Ascending aorta (tissue), 2 donors: ENCODE data around the gene IDUA. TPM values are rescaled to one million over a fixed set of nuclear protein-coding genes. Genes with fewer than 3 reads are reported as not detected.

Experiments used
- DNase-seq, 2 donors: peaks; one replicate each; pipeline ENCODE4 v3.0.0-alpha.2; 2019; ENCODE audit warnings: low spot score in 2 of 2
- H3K27ac ChIP-seq, 2 donors: fragments of 200-600 bp; sonication (generic); one replicate each; pipeline ENCODE4 v1.5.1; 2016 to 2017; ENCODE audit warnings: mild to moderate bottlenecking in 1 of 2
- H3K27me3 ChIP-seq: fragments of 200-600 bp; sonication (generic); one replicate; pipeline ENCODE4 v1.5.1; 2017
- H3K36me3 ChIP-seq, 2 donors: fragments of 200-600 bp; sonication (generic); one replicate each; pipeline ENCODE4 v1.5.1; 2016
- H3K4me1 ChIP-seq, 2 donors: fragments of 200-600 bp; sonication (generic); one replicate each; pipeline ENCODE4 v1.5.1; 2016 to 2017; ENCODE audit warnings: mild to moderate bottlenecking in 1 of 2
- H3K4me3 ChIP-seq, 2 donors: fragments of 200-600 bp; sonication (generic); one replicate each; pipeline ENCODE4 v1.5.1; 2016 to 2017; ENCODE audit warnings: mild to moderate bottlenecking in 1 of 2
- H3K9me3 ChIP-seq, 2 donors: fragments of 200-600 bp; sonication (generic); one replicate each; pipeline ENCODE4 v1.5.1; 2016
- intact Hi-C: fragments of 100-400 bp; cut with DNase I; formaldehyde crosslinking; loops from one replicate; pipeline ENCODE4 v1.15.1; 2023
- total RNA-seq: library from RNA; depleted of rRNA; stranded (reverse); fragments of >200 nt; gene quantifications from one replicate; pipeline ENCODE4 v1.1.0, GENCODE V29; 2016
- TF ChIP-seq, protein P1 (sequence below), 3 experiments: fragments of 200-600 bp in 2 of 3; fragments of 450-650 bp in 1 of 3; sonication (generic) in 2 of 3; IDR thresholded peaks; one replicate each; pipeline ENCODE4 v1.5.1; 2016 to 2019; ENCODE audit warnings: antibody characterized with exemption in 3 of 3, mild to moderate bottlenecking in 1 of 3, moderate library complexity in 1 of 3

IDUA gene
- total RNA-seq, 1 donor from 2014 or later, result 118 TPM

DNA sequence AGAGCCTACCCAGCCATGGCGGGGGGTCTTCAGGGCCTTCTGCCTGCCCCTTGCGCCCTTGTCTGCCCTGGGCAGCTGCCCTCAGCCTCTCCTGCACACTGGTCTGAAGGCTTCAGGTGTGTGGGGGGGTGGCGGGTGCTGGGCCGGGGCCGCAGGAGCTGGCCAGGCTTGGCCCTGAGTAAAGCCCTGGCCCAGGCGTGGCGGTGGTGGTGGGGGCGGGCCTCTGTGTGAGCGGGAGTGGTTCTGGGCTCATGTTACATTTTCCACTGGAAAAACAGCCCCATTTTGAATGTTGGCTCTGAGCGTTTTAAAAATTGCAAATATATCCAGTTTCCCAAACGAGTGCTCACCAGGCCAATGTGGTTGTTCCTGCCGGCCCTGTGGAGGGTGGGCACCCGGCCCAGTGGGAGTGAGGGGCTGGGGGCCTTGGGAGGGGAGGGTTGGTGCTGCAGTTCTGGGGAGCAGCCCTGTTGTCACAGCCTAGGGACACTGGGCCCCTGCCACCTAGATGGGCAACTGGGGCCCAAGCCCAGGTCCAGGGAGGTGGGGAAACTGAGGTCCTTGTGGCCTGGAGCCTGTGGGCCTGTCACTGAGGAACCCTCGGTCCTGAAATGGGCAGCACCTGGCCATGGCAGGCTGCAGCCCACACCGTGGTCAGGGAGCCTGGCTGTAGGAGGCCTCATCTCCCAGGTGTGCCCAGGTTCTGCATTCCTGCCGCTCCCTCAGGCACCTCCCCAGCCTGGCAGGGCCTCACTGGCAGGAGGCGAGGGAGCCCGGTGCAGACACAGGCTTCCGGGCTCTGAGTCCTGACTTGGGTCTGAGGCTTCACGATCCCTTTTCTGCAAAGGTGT lies 52.9 kb downstream of the IDUA start:
- no peak for DNase-seq
- peaks cover 48 to 77% of the 10 kb centered on the region in 2 donors for H3K4me1 ChIP-seq
- intact Hi-C loops, result loop anchor here (5.0 to 10.0 kb wide), 2 partner anchors 43 to 305 kb away; partner anchors contain the start of gene UVSSA
- TF ChIP-seq, protein P1, sequence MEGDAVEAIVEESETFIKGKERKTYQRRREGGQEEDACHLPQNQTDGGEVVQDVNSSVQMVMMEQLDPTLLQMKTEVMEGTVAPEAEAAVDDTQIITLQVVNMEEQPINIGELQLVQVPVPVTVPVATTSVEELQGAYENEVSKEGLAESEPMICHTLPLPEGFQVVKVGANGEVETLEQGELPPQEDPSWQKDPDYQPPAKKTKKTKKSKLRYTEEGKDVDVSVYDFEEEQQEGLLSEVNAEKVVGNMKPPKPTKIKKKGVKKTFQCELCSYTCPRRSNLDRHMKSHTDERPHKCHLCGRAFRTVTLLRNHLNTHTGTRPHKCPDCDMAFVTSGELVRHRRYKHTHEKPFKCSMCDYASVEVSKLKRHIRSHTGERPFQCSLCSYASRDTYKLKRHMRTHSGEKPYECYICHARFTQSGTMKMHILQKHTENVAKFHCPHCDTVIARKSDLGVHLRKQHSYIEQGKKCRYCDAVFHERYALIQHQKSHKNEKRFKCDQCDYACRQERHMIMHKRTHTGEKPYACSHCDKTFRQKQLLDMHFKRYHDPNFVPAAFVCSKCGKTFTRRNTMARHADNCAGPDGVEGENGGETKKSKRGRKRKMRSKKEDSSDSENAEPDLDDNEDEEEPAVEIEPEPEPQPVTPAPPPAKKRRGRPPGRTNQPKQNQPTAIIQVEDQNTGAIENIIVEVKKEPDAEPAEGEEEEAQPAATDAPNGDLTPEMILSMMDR (IDR thresholded peaks at IDR 0.05), result no peak
- H3K4me3 ChIP-seq, result no peak overlapping the region
- no peaks in the 10 kb centered on the region for H3K9me3 ChIP-seq
- peak overlapping the region; percentile 77 to 81 for H3K27ac ChIP-seq
- H3K27me3 ChIP-seq, result no peaks in the 10 kb centered on the region
- no peaks in the 10 kb centered on the region for H3K36me3 ChIP-seq

DNA sequence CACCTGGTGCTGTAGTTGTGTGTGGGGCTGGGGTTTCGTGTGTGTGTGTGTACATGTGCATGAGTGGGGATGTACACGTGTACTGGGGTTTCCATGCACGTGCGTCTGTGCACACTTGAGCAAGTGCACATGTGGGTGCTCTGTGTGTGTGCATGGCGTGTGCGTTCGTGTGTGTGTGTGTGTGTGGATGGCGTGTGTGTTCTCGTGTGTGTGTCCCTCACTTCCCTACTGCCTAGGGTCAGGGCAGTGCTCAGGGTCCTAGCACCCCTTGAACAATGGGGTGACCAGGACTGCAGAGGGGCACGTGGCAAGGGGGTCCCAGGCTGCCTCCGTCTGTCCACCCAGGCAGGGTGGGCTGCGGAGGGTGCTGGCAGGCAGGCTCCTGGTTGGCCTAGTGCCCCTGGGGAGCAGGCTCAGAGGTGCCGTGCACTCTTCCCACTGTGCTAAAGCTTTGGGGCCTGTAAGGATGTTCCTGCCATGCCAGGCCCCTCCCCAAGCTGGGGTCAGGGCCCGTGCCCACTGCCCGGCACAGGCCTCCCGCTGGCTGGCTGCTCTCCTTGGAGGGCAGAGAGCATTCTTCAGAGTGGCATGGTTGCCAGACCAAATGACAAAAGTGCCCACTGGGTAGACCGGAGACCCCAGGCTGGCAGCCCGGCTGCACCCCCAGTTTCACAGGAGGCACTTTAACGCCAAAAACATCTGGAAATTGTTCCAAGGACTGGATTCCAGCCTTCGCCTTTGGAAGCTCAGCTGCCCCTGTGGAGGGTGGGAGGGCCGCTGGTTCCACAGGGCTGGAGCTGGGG lies 53.7 kb downstream of the IDUA start:
- Histone ChIP-seq H3K36me3 (no peaks in the 10 kb centered on the region), H3K27me3 (no peaks in the 10 kb centered on the region), H3K9me3 (no peaks in the 10 kb centered on the region), H3K4me1 (peaks cover 41 to 76% of the 10 kb centered on the region in 2 donors), H3K4me3 (peak overlapping the region in 1 of 2 donors; percentile 32), H3K27ac (peak overlapping the region; percentile 70 to 81)
- TF ChIP-seq, protein P1 (IDR thresholded peaks at IDR 0.05), result no peak
- no peak for DNase-seq
- intact Hi-C loops, result loop anchor here (10.0 kb wide), 1 partner anchor 304 kb away; the partner anchor contains the start of gene UVSSA

DNA sequence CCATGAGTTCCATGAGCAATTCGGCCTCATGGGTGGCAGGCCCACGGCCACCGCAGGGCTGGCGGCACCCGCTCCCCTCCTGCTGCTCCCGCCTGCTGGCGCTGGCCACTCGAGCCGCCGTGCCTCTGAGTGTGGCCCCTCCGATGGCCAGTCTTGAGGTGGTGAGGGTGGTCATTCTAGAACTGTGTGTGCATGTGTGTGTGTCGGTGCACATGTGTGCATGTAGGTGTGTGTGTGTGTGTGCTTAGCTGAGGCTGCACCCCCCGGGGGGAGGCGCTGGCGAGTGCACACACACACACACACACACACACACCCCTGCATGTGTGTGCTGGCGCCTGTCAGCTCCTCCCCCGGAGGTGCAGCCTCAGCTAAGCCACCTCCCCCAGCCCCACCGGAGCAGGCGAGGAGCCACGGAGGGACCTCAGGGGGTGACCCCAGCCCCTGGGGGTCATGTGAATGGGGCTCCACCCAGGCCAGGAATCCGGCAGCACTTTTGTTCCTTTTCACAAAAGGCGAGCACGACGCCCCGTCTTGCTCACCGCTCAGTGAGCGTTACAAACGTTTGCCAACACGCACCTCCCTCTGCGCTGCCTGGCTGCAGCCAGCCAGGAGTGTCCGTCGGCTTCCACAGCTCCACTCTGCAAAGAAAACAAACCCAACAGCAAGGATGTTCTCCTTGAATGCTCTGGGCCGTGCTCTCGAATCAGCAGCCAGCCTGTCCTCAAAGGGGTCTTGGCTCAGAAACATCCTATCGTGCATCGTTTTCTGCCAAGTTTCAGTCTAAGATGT lies 54.5 kb downstream of the IDUA start:
- DNase-seq, result no peak
- intact Hi-C loops, result loop anchor here (10.0 kb wide), 1 partner anchor 303 kb away; the partner anchor contains the start of gene UVSSA
- Histone ChIP-seq H3K36me3 (no peaks in the 10 kb centered on the region), H3K4me1 (peaks cover 34 to 70% of the 10 kb centered on the region in 2 donors), H3K27ac (peak overlapping the region; percentile 70 to 81), H3K4me3 (peak overlapping the region in 1 of 2 donors; percentile 32), H3K27me3 (no peaks in the 10 kb centered on the region), H3K9me3 (no peaks in the 10 kb centered on the region)
- TF ChIP-seq, protein P1 (IDR thresholded peaks at IDR 0.05), result no peak

- Histone ChIP-seq H3K9me3 (no peaks in the 10 kb centered on the region), H3K27me3 (no peaks in the 10 kb centered on the region), H3K36me3 (no peaks in the 10 kb centered on the region), H3K27ac (peak overlapping the region; percentile 70 to 81), H3K4me1 (peaks cover 32 to 67% of the 10 kb centered on the region in 2 donors), H3K4me3 (peak overlapping the region in 1 of 2 donors; percentile 32)
- TF ChIP-seq, protein P1 (IDR thresholded peaks at IDR 0.05), result no peak
- no peak for DNase-seq
- intact Hi-C loops, result loop anchor here (10.0 kb wide), 1 partner anchor 303 kb away; the partner anchor contains the start of gene UVSSA
Observed at GRCh38 chr4:1041936-1042330, 55.1 kb downstream of the IDUA start.
